Stomach (tissue), 4 donors: Measurements from ENCODE around the gene TBC1D5.

Source experiments
- CTCF ChIP-seq, 7 experiments: fragments of 450-650 bp in 4 of 7; fragments of 200-600 bp in 3 of 7; sonication (generic) in 3 of 7; IDR thresholded peaks; one replicate each; pipeline ENCODE4 v1.5.1; 2016 to 2019; ENCODE audit warnings: antibody characterized with exemption in 7 of 7, control low read depth in 2 of 7, mild to moderate bottlenecking in 1 of 7
- EP300 ChIP-seq: sonication (generic); formaldehyde crosslinking; IDR thresholded peaks from one replicate; pipeline ENCODE4 v1.6.1; 2017; ENCODE audit warnings: antibody characterized with exemption
- POLR2A ChIP-seq, 4 donors: fragments of 450-650 bp; IDR thresholded peaks; one replicate each; pipeline ENCODE4 v1.6.1; 2016; ENCODE audit warnings: antibody characterized with exemption in 4 of 4, control low read depth in 2 of 4, mild to moderate bottlenecking in 1 of 4, moderate library complexity in 1 of 4

GRCh38 chr3:17717411-17717810, 25.0 kb downstream of the TBC1D5 start:
- no peak for TF ChIP-seq CTCF (IDR thresholded peaks at IDR 0.05)
- TF ChIP-seq POLR2A (IDR thresholded peaks at IDR 0.05), result no peak
- TF ChIP-seq EP300, result no peak
